OCI-LY3 (cell line): ENCODE data around the gene MCU.

ENCODE experiments used
- EZH2phosphoT487 ChIP-seq: fragments of 200-600 bp; shearing (Covaris generic); IDR thresholded peaks from 2 replicates; pipeline ENCODE4 v1.6.1; 2018; ENCODE audit warnings: antibody characterized with exemption, mixed run types, low read depth
- TF ChIP-seq, protein P1 (sequence below): fragments of 200-600, 300-600 bp; sonication (generic); IDR thresholded peaks from 2 replicates; pipeline ENCODE4 v1.5.1; 2014; ENCODE audit warnings: antibody characterized with exemption, low read length, low read depth

- TF ChIP-seq, protein P1, sequence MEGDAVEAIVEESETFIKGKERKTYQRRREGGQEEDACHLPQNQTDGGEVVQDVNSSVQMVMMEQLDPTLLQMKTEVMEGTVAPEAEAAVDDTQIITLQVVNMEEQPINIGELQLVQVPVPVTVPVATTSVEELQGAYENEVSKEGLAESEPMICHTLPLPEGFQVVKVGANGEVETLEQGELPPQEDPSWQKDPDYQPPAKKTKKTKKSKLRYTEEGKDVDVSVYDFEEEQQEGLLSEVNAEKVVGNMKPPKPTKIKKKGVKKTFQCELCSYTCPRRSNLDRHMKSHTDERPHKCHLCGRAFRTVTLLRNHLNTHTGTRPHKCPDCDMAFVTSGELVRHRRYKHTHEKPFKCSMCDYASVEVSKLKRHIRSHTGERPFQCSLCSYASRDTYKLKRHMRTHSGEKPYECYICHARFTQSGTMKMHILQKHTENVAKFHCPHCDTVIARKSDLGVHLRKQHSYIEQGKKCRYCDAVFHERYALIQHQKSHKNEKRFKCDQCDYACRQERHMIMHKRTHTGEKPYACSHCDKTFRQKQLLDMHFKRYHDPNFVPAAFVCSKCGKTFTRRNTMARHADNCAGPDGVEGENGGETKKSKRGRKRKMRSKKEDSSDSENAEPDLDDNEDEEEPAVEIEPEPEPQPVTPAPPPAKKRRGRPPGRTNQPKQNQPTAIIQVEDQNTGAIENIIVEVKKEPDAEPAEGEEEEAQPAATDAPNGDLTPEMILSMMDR, result no peak
- TF ChIP-seq EZH2phosphoT487, result no peak
These were observed 194.0 kb downstream of the MCU start for GRCh38 chr10:72885953-72886352.
